ENCODE results near the gene GPRASP2. TPM values are rescaled to one million over a fixed set of nuclear protein-coding genes. Genes with fewer than 3 reads are reported as not detected.

Gene GPRASP2
- total and polyA plus RNA-seq, 7 experiments from 2014 or later, result 0.29 to 9.3 (median 4.4) TPM

DNA sequence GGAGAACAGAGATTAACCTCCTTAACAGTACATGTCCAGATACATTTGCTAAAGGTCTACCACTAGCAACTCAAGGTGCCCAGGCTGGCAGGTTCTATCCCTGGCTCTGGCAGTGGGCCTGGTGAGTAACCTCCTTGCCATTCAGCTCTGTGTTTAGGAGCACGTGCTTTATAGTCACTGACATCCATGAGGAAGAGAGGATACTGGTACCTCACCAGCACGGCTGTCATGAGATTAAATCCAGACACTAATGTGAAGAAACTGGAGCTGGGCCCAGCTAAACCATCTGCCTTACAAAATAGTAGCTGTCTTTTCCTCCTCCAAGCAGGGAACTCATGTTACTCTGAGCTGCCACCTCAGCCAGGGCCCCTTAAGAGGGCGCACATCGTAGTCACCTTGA is 53.6 kb downstream of the GPRASP2 start:
- ChIA-PET CTCF (no interaction called here), POLR2A (no interaction called here)
- H3K36me3 ChIP-seq (ENCODE audit: control insufficient read depth in 2 of 3, insufficient read depth in 3 of 3, low read length in 3 of 3), result no peaks in the 10 kb centered on the region
- Mint-ChIP-seq H3K4me3 (no peak overlapping the region), H3K27ac (no peak overlapping the region), H3K9me3 (no peaks in the 10 kb centered on the region), H3K27me3 (no peaks in the 10 kb centered on the region), H3K4me1 (peaks cover 0 to 17% (median 7%) of the 10 kb centered on the region in 7 donors), H3K36me3 (no peaks in the 10 kb centered on the region)
- no peaks in the 10 kb centered on the region for H3K9me3 ChIP-seq (ENCODE audit: control insufficient read depth in 2 of 3, low read length in 3 of 3)
- intact Hi-C loops (cut with micrococcal nuclease), result loop anchor here (5.0 to 10.0 kb wide), 5 partner anchors 51 to 609 kb away; partner anchors contain the start of genes BEX5 (in 1 of the 2), GPRASP1 (in 1 of the 2) and GPRASP2 (in 1 of the 2)
- no peaks in the 10 kb centered on the region for H3K4me1 ChIP-seq (ENCODE audit: control insufficient read depth in 2 of 2, insufficient read depth in 2 of 2, low read length in 2 of 2)
- no peak overlapping the region for H3K27ac ChIP-seq (ENCODE audit: low read depth, low read length)
- DNase-seq, result no peak
- no peaks in the 10 kb centered on the region for H3K27me3 ChIP-seq (ENCODE audit: control insufficient read depth in 2 of 2, insufficient read depth in 2 of 2, low read length in 2 of 2)
- no peak for ATAC-seq
- H3K4me3 ChIP-seq (ENCODE audit: low read length), result no peak overlapping the region

DNA sequence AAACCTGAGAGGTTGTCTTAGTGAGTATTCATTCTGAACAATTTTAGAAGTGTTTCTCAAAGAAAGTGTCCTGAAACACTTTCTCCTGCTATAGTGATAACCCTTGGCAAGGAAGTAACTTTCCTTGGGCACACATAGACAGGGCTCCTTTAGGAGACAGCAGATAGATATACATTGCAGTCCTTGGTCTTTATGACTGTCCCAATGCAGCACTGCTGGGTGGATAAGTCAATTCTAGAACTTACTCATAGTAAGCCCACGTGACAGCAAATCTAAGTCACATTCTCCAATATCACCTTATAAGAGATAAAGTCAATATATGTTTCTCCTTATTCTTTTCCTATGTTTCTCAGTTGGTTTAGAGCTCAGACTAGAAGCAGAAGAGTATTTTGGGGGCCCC is 55.0 kb downstream of the GPRASP2 start:
- H3K4me3 ChIP-seq (ENCODE audit: low read length), result no peak overlapping the region
- peak overlapping the region in 3 of 10 donors; percentile 16 to 28 (median 22) for H3K4me3 Mint-ChIP-seq
- no peaks in the 10 kb centered on the region for H3K9me3 Mint-ChIP-seq
- no peaks in the 10 kb centered on the region for H3K36me3 Mint-ChIP-seq
- ChIA-PET POLR2A (no interaction called here), CTCF (no interaction called here)
- no peaks in the 10 kb centered on the region for H3K36me3 ChIP-seq (ENCODE audit: control insufficient read depth in 2 of 3, insufficient read depth in 3 of 3, low read length in 3 of 3)
- no peaks in the 10 kb centered on the region for H3K4me1 ChIP-seq (ENCODE audit: control insufficient read depth in 2 of 2, insufficient read depth in 2 of 2, low read length in 2 of 2)
- H3K27me3 ChIP-seq (ENCODE audit: control insufficient read depth in 2 of 2, insufficient read depth in 2 of 2, low read length in 2 of 2), result no peaks in the 10 kb centered on the region
- DNase-seq, result no peak
- H3K27ac Mint-ChIP-seq, result peak overlapping the region in 2 of 9 donors; percentile 1 to 9
- H3K27me3 Mint-ChIP-seq, result no peaks in the 10 kb centered on the region
- no peaks in the 10 kb centered on the region for H3K9me3 ChIP-seq (ENCODE audit: control insufficient read depth in 2 of 3, low read length in 3 of 3)
- peaks cover 0 to 19% (median 11%) of the 10 kb centered on the region in 7 donors for H3K4me1 Mint-ChIP-seq
- no peak for ATAC-seq
- H3K27ac ChIP-seq (ENCODE audit: low read depth, low read length), result no peak overlapping the region
- intact Hi-C loops (cut with micrococcal nuclease), result loop anchor here (5.0 to 10.0 kb wide), 5 partner anchors 52 to 610 kb away; partner anchors contain the start of genes BEX5 (in 1 of the 2), GPRASP1 (in 1 of the 2) and GPRASP2 (in 1 of the 2)

Other genes with a start within 250 kb of the GPRASP2 start
- gene TCP11X2, start 240.6 kb upstream of the GPRASP2 start, total RNA-seq, result not detected
- gene TCP11X2, start 240.6 kb upstream of the GPRASP2 start, polyA plus RNA-seq, result not detected
- under 1 TPM in 1 of 5 experiments, not detected in 4; 0.46 TPM for gene TMSB15A, start 195.7 kb upstream of the GPRASP2 start, total RNA-seq
- not detected for gene TMSB15A, start 195.7 kb upstream of the GPRASP2 start, polyA plus RNA-seq
- gene ARMCX5, start 112.9 kb upstream of the GPRASP2 start, total RNA-seq, result 10 to 100 TPM in 3 of 5 experiments, 1 to 10 TPM in 2; 8.2 to 13.1 (median 12.3) TPM
- gene ARMCX5, start 112.9 kb upstream of the GPRASP2 start, polyA plus RNA-seq, result 10 to 100 TPM; 13.0 to 14.6 TPM
- gene GPRASP1, start 61.0 kb upstream of the GPRASP2 start, total RNA-seq, result 10 to 100 TPM in 4 of 5 experiments, under 1 TPM in 1; 0.77 to 76.7 (median 70.4) TPM
- gene GPRASP1, start 61.0 kb upstream of the GPRASP2 start, polyA plus RNA-seq, result 10 to 100 TPM in 1 of 2 donors, 1 to 10 TPM in 1; 9.6 to 22.4 TPM
- gene GPRASP3, start 8.3 kb downstream of the GPRASP2 start, total RNA-seq, result 1 to 10 TPM; 1.5 to 3.5 (median 1.9) TPM
- 1 to 10 TPM in 1 of 2 donors, under 1 TPM in 1; 0.39 to 1.4 TPM for gene GPRASP3, start 8.3 kb downstream of the GPRASP2 start, polyA plus RNA-seq
- under 1 TPM in 3 of 5 experiments, not detected in 2; 0.37 to 0.48 (median 0.46) TPM for gene RAB40AL, start 224.8 kb downstream of the GPRASP2 start, total RNA-seq
- not detected for gene RAB40AL, start 224.8 kb downstream of the GPRASP2 start, polyA plus RNA-seq

Data from naive thymus-derived CD4-positive, alpha-beta T cell (primary cell).